ENCODE measurements around the gene ACOX3. TPM values are rescaled to one million over a fixed set of nuclear protein-coding genes. Genes with fewer than 3 reads are reported as not detected.

Gene ACOX3
- total RNA-seq, 1 experiment from 2014 or later, result 11.0 TPM

DNA sequence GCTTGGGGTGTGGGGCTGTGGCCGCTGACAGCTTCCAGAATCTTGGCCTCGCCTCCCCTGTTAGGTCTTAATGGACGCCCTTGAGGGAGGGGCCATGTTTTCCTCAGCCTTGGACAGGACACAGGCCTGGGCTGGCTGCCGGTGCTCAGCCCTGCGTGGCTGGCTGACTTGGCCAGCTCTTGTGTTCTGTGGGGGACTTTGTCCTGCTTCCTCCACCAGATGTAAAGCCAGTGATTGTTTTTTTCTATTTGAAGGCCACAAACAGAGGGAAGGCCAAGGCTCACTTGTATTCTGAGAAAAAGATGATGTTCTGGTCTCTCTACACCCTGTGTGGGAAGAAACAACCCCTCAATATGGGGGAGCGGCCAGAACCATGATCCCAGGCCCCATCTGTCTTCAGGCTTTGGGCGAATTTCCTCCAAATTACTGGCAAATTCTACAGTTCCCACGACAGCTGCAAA lies 99.7 kb downstream of the ACOX3 start:
- H3K9me3 Mint-ChIP-seq (ENCODE audit: low read depth, unreplicated experiment), result peaks cover 2% of the 10 kb centered on the region
- H3K27ac Mint-ChIP-seq (ENCODE audit: unreplicated experiment), result no peak overlapping the region
- no TSS peak for BruUV-seq (replicated peaks)
- H3K27me3 Mint-ChIP-seq (ENCODE audit: unreplicated experiment), result peaks cover 67% of the 10 kb centered on the region
- TF ChIP-seq CTCF (IDR thresholded peaks at IDR 0.05; ENCODE audit: unreplicated experiment), result no peak
- H3K4me1 Mint-ChIP-seq (ENCODE audit: low read depth, unreplicated experiment), result no peaks in the 10 kb centered on the region
- intact Hi-C loops (cut with micrococcal nuclease; ENCODE audit: unreplicated experiment), result no loop called here
- CTCF ChIA-PET, result no interaction called here
- DNase-seq, result no peak
- H3K36me3 Mint-ChIP-seq (ENCODE audit: insufficient read depth, unreplicated experiment), result no peaks in the 10 kb centered on the region
- H3K4me3 Mint-ChIP-seq (ENCODE audit: low read depth, unreplicated experiment), result no peak overlapping the region

DNA sequence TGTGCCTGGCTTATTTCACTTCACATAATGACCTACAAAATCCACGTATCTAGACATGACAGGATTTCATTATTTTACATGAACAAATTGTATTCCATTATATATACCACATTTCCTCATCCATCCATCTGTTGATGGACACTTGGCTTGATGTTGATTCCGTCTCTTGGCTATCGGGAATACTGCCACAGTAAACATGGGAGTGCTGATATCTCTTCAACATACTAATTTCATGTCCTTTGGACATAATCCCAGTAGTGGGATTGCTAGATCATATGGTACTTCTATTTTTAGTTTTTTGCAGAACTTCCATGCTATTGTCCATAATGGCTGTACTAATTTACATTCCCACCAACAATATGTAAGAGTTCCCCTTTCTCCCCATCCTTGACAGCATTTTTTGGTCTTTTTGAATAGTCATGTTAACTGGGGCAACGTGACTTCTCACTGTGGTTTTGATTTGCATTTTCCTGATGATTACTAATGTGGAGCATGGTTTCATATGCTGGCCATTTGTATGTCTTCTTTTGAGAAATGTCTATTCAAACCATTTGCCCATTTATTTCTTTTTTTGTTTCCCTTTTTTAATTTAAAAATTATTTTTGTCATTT lies 102.1 kb downstream of the ACOX3 start:
- no peak overlapping the region for H3K4me3 Mint-ChIP-seq (ENCODE audit: low read depth, unreplicated experiment)
- H3K9me3 Mint-ChIP-seq (ENCODE audit: low read depth, unreplicated experiment), result peaks cover 5% of the 10 kb centered on the region
- TF ChIP-seq CTCF (IDR thresholded peaks at IDR 0.05; ENCODE audit: unreplicated experiment), result no peak
- no peak for DNase-seq
- BruUV-seq (replicated peaks), result no TSS peak
- CTCF ChIA-PET, result no interaction called here
- intact Hi-C loops (cut with micrococcal nuclease; ENCODE audit: unreplicated experiment), result no loop called here
- H3K36me3 Mint-ChIP-seq (ENCODE audit: insufficient read depth, unreplicated experiment), result no peaks in the 10 kb centered on the region
- H3K27ac Mint-ChIP-seq (ENCODE audit: unreplicated experiment), result no peak overlapping the region
- no peaks in the 10 kb centered on the region for H3K4me1 Mint-ChIP-seq (ENCODE audit: low read depth, unreplicated experiment)
- peaks cover 54% of the 10 kb centered on the region for H3K27me3 Mint-ChIP-seq (ENCODE audit: unreplicated experiment)

DNA sequence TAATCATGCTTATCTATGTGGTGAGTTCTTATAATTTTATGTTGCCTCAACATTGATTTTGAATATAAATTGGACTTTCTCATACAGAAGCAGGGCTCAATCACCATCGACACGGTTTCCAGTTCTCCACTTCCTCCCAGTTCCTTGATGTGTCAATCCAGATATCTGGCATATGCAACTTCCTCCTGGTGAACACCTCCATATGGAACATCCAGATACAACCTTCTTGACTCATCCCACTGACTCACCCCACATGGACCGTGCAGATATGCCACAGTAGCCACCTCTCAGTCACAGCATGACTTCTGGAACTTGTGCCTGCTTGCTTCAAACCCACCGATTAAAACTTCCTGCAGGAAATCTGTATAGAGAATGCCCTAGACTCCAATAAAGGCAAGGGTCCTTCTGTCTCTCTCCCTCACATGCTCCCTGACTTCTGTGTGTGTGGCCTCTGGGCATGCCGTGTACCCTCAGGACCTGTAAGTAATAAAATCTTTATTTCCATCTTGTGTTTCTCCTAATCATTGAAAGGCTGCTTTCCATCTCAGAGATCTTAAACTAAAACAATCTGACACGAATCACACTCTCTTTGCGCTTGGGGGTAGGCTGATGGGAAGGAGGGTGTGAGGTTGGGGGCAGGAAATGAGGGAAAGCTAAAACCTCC lies 104.0 kb downstream of the ACOX3 start:
- Mint-ChIP-seq H3K27me3 (ENCODE audit: unreplicated experiment) (peaks cover 64% of the 10 kb centered on the region), H3K27ac (ENCODE audit: unreplicated experiment) (no peak overlapping the region), H3K9me3 (ENCODE audit: low read depth, unreplicated experiment) (peaks cover 5% of the 10 kb centered on the region), H3K36me3 (ENCODE audit: insufficient read depth, unreplicated experiment) (no peaks in the 10 kb centered on the region), H3K4me3 (ENCODE audit: low read depth, unreplicated experiment) (no peak overlapping the region), H3K4me1 (ENCODE audit: low read depth, unreplicated experiment) (no peaks in the 10 kb centered on the region)
- no peak for DNase-seq
- BruUV-seq (replicated peaks), result no TSS peak
- TF ChIP-seq CTCF (IDR thresholded peaks at IDR 0.05; ENCODE audit: unreplicated experiment), result no peak
- intact Hi-C loops (cut with micrococcal nuclease; ENCODE audit: unreplicated experiment), result no loop called here
- CTCF ChIA-PET, result no interaction called here

DNA sequence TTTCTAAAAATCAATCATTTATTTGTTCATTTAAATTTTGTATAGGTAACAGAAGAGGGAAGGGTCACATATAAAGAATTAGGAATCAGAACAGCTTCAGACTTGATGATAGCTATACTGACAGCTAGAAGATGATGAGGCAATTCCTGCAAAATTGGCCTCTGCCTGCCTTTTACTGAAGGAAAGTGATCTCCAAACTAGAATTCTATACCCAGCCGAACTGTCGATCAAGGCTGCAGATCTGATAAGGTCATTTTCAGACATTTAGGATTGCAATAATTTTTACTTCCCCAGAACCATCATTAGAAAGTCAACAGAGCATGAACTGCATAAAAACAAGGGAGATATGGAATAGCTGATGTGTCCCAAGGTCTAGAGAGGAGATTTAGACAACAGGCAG lies 104.7 kb downstream of the ACOX3 start:
- H3K4me1 Mint-ChIP-seq (ENCODE audit: low read depth, unreplicated experiment), result no peaks in the 10 kb centered on the region
- peaks cover 5% of the 10 kb centered on the region for H3K9me3 Mint-ChIP-seq (ENCODE audit: low read depth, unreplicated experiment)
- no peak overlapping the region for H3K27ac Mint-ChIP-seq (ENCODE audit: unreplicated experiment)
- no peak for TF ChIP-seq CTCF (IDR thresholded peaks at IDR 0.05; ENCODE audit: unreplicated experiment)
- H3K27me3 Mint-ChIP-seq (ENCODE audit: unreplicated experiment), result peaks cover 68% of the 10 kb centered on the region
- no peaks in the 10 kb centered on the region for H3K36me3 Mint-ChIP-seq (ENCODE audit: insufficient read depth, unreplicated experiment)
- intact Hi-C loops (cut with micrococcal nuclease; ENCODE audit: unreplicated experiment), result no loop called here
- H3K4me3 Mint-ChIP-seq (ENCODE audit: low read depth, unreplicated experiment), result no peak overlapping the region
- no peak for DNase-seq
- no TSS peak for BruUV-seq (replicated peaks)
- CTCF ChIA-PET, result no interaction called here
